H1 (cell line): ENCODE data around the gene IFT81. TPM values are rescaled to one million over a fixed set of nuclear protein-coding genes. Genes with fewer than 3 reads are reported as not detected.

Source experiments
- CTCF ChIA-PET: fragments of 300-600 bp; sonication (Branson Sonifier 250); formaldehyde crosslinking; loops from one replicate; lab custom pipeline; 2021; ENCODE audit not compliant: partially characterized antibody; lab: Charles Lee
- POLR2A ChIA-PET: fragments of 300-600 bp; sonication (Branson Sonifier 250); formaldehyde crosslinking; loops from one replicate; lab custom pipeline; 2021; ENCODE audit warnings: inconsistent platforms; ENCODE audit not compliant: partially characterized antibody; lab: Charles Lee
- DNase-seq, 2 experiments: peaks; one replicate each; pipeline versions ENCODE4 v3.0.0 to v3.0.0-alpha.2; 2010 to 2022; ENCODE audit warnings: low spot score in 2 of 2, low read depth in 1 of 2, mixed read lengths in 1 of 2
- FAIRE-seq: peaks from 2 replicates; lab custom pipeline; 2011; peaks lifted over from hg19 to GRCh38; lab: Jason Lieb, UNC
- H2AFZ ChIP-seq: 2 replicates; pipeline ENCODE4 v1.8.1; 2012; ENCODE audit warnings: low read length, inconsistent platforms
- H2AK5ac ChIP-seq: 2 replicates; pipeline ENCODE4 v1.6.1; 2013; ENCODE audit warnings: low read depth, low read length
- H2BK120ac ChIP-seq: replicated peaks from 2 replicates; pipeline ENCODE3; 2013; ENCODE audit warnings: low read depth, low read length, inconsistent platforms
- H2BK12ac ChIP-seq: 2 replicates; pipeline ENCODE4 v1.6.1; 2013; ENCODE audit warnings: low read depth, low read length
- H2BK15ac ChIP-seq: 2 replicates; pipeline ENCODE4 v1.6.1; 2013; ENCODE audit warnings: low read length
- H2BK20ac ChIP-seq: 2 replicates; pipeline ENCODE4 v1.6.1; 2013; ENCODE audit warnings: low read length
- H2BK5ac ChIP-seq: 2 replicates; pipeline ENCODE4 v1.6.1; 2013; ENCODE audit warnings: low read depth, low read length
- H3K14ac ChIP-seq: 2 replicates; pipeline ENCODE4 v1.6.1; 2013; ENCODE audit warnings: inconsistent platforms; ENCODE audit not compliant: insufficient read length
- H3K18ac ChIP-seq: 2 replicates; pipeline ENCODE4 v1.6.1; 2013; ENCODE audit warnings: low read length; ENCODE audit errors: extremely low read depth
- H3K23ac ChIP-seq: 2 replicates; pipeline ENCODE4 v1.6.1; 2013; ENCODE audit warnings: inconsistent platforms; ENCODE audit not compliant: insufficient read length
- H3K23me2 ChIP-seq: 2 replicates; pipeline ENCODE4 v1.6.1; 2013; ENCODE audit warnings: low read depth, low read length
- H3K27ac ChIP-seq: 2 replicates; pipeline ENCODE4 v1.6.1; 2011; ENCODE audit warnings: low read depth, low read length, inconsistent platforms
- H3K27me3 ChIP-seq, 4 experiments: replicated peaks in 1 of 4; 1 replicate in 1 of 4; 2 replicates in 3 of 4; pipeline versions ENCODE4 v1.6.1 to v1.8.1; 2011 to 2013; ENCODE audit warnings: low read length in 3 of 4, mild to moderate bottlenecking in 3 of 4, inconsistent platforms in 2 of 4, mixed read lengths in 2 of 4, moderate library complexity in 1 of 4; ENCODE audit not compliant: control insufficient read depth in 3 of 4, insufficient read depth in 3 of 4; ENCODE audit errors: extremely low read depth in 1 of 4
- H3K36me3 ChIP-seq, 4 experiments: 2 replicates each; pipeline versions ENCODE4 v1.6.1 to v1.8.1; 2011 to 2013; ENCODE audit warnings: mild to moderate bottlenecking in 4 of 4, low read length in 3 of 4, moderate library complexity in 2 of 4, control low read depth in 1 of 4, inconsistent platforms in 1 of 4; ENCODE audit not compliant: insufficient read depth in 4 of 4, control insufficient read depth in 2 of 4
- H3K4ac ChIP-seq: replicated peaks from 2 replicates; pipeline ENCODE3; 2013; ENCODE audit warnings: low read length, low read depth, mixed read lengths, inconsistent platforms; ENCODE audit not compliant: insufficient read length
- H3K4me1 ChIP-seq, 4 experiments: replicated peaks in 1 of 4; 1 replicate in 1 of 4; 2 replicates in 3 of 4; pipeline versions ENCODE4 v1.6.1 to v1.8.1; 2011 to 2013; ENCODE audit warnings: low read length in 3 of 4, inconsistent platforms in 2 of 4, mixed read lengths in 1 of 4; ENCODE audit not compliant: insufficient read depth in 4 of 4, control insufficient read depth in 3 of 4
- H3K4me2 ChIP-seq, 2 experiments: 2 replicates each; pipeline versions ENCODE4 v1.6.1 to v1.8.1; 2011 to 2013; ENCODE audit warnings: low read depth in 2 of 2, low read length in 2 of 2, control low read depth in 1 of 2, inconsistent platforms in 1 of 2, mild to moderate bottlenecking in 1 of 2; ENCODE audit not compliant: insufficient read depth in 1 of 2
- H3K4me3 ChIP-seq, 4 experiments: fragments of 200-600, 300-600 bp in 1 of 4; sonication (generic), shearing (Covaris generic), sonication (Bioruptor Twin) in 1 of 4; 2 replicates each; pipeline versions ENCODE4 v1.5.1 to v1.8.1; 2011 to 2016; ENCODE audit warnings: low read length in 4 of 4, low read depth in 3 of 4, control low read depth in 2 of 4, inconsistent platforms in 2 of 4, mild to moderate bottlenecking in 2 of 4, mixed read lengths in 1 of 4, moderate library complexity in 1 of 4; ENCODE audit not compliant: insufficient read depth in 2 of 4; ENCODE audit errors: extremely low read depth in 1 of 4
- H3K56ac ChIP-seq: replicated peaks from 2 replicates; pipeline ENCODE3; 2013; ENCODE audit warnings: low read depth, mild to moderate bottlenecking, mixed read lengths, low read length, inconsistent platforms; ENCODE audit not compliant: insufficient read length
- H3K79me1 ChIP-seq: 2 replicates; pipeline ENCODE4 v1.6.1; 2013; ENCODE audit warnings: low read depth, low read length, control low read depth
- H3K79me2 ChIP-seq, 2 experiments: 2 replicates each; pipeline versions ENCODE4 v1.6.1 to v1.8.1; 2012 to 2013; ENCODE audit warnings: low read length in 2 of 2, mild to moderate bottlenecking in 2 of 2, inconsistent platforms in 1 of 2; ENCODE audit not compliant: insufficient read depth in 2 of 2, control insufficient read depth in 1 of 2
- H3K9ac ChIP-seq, 4 experiments: replicated peaks in 1 of 4; 1 replicate in 1 of 4; 2 replicates in 3 of 4; pipeline versions ENCODE4 v1.6.1 to v1.8.1; 2011 to 2013; ENCODE audit warnings: low read depth in 3 of 4, low read length in 3 of 4, control low read depth in 2 of 4, mild to moderate bottlenecking in 2 of 4, moderate library complexity in 2 of 4, inconsistent platforms in 1 of 4; ENCODE audit errors: extremely low read depth in 1 of 4
- H3K9me3 ChIP-seq, 2 experiments: 2 replicates each; pipeline versions ENCODE4 v1.6.1 to v1.8.1; 2012 to 2013; ENCODE audit warnings: mild to moderate bottlenecking in 2 of 2, moderate library complexity in 2 of 2, control low read depth in 1 of 2, inconsistent platforms in 1 of 2, low read depth in 1 of 2, low read length in 1 of 2, mixed read lengths in 1 of 2; ENCODE audit not compliant: insufficient read depth in 2 of 2
- H4K20me1 ChIP-seq, 2 experiments: replicated peaks in 1 of 2; 2 replicates each; pipeline versions ENCODE3 to v1.8.1; 2011 to 2013; ENCODE audit warnings: inconsistent platforms in 2 of 2, low read length in 2 of 2, mild to moderate bottlenecking in 1 of 2; ENCODE audit not compliant: insufficient read depth in 2 of 2, control insufficient read depth in 1 of 2
- H4K5ac ChIP-seq: 2 replicates; pipeline ENCODE4 v1.6.1; 2013; ENCODE audit warnings: low read length, low read depth, mixed read lengths, inconsistent platforms; ENCODE audit not compliant: insufficient read length
- H4K8ac ChIP-seq: 2 replicates; pipeline ENCODE4 v1.8.0; 2013; ENCODE audit warnings: mild to moderate bottlenecking, moderate library complexity, low read length, inconsistent platforms; ENCODE audit not compliant: insufficient read depth; ENCODE audit errors: extremely low read depth
- H4K91ac ChIP-seq: replicated peaks from 2 replicates; pipeline ENCODE3; 2013; ENCODE audit warnings: low read length, mixed read lengths, inconsistent platforms; ENCODE audit not compliant: insufficient read length
- CHD1 ChIP-seq: IDR thresholded peaks from 2 replicates; pipeline ENCODE4 v1.6.1; 2012; ENCODE audit warnings: low read depth, low read length, improper control_type of control experiment
- CTCF ChIP-seq, 3 experiments: IDR thresholded peaks; 1 replicate in 2 of 3; 2 replicates in 1 of 3; pipeline versions ENCODE4 v1.5.1 to v1.6.1; 2011; ENCODE audit warnings: low read length in 3 of 3, mild to moderate bottlenecking in 3 of 3, inconsistent platforms in 2 of 3, low read depth in 1 of 3, moderate library complexity in 1 of 3; ENCODE audit not compliant: insufficient read depth in 1 of 3; ENCODE audit errors: control extremely low read depth in 1 of 3
- HDAC2 ChIP-seq, 2 experiments: fragments of 300-600 bp in 1 of 2; sonication (generic) in 1 of 2; IDR thresholded peaks; 2 replicates each; pipeline ENCODE4 v1.6.1; 2011 to 2012; ENCODE audit warnings: low read depth in 2 of 2, low read length in 2 of 2, mild to moderate bottlenecking in 2 of 2, moderate library complexity in 2 of 2, borderline replicate concordance in 1 of 2, inconsistent platforms in 1 of 2
- JUN ChIP-seq: IDR thresholded peaks from 2 replicates; pipeline ENCODE4 v1.6.1; 2011; ENCODE audit warnings: low read depth, mild to moderate bottlenecking, improper control_type of control experiment, low read length
- PHF8 ChIP-seq: fragments of 200-600 bp; sonication (generic); conservative IDR thresholded peaks from 2 replicates; pipeline ENCODE4 v1.7.1; 2012; ENCODE audit warnings: low read depth, mild to moderate bottlenecking, inconsistent platforms, low read length, moderate library complexity
- SIX5 ChIP-seq: IDR thresholded peaks from 2 replicates; pipeline ENCODE4 v1.6.1; 2011; ENCODE audit warnings: mild to moderate bottlenecking, low read depth, low read length
- SP4 ChIP-seq: IDR thresholded peaks from 2 replicates; pipeline ENCODE4 v1.6.1; 2012; ENCODE audit warnings: low read length, inconsistent platforms
- SUZ12 ChIP-seq: fragments of 200-600 bp; sonication (generic); IDR thresholded peaks from 2 replicates; pipeline ENCODE4 v1.6.1; 2012; ENCODE audit warnings: mild to moderate bottlenecking, inconsistent platforms, low read length, moderate library complexity, mixed read lengths
- TBP ChIP-seq: IDR thresholded peaks from 2 replicates; pipeline ENCODE4 v1.6.1; 2011; ENCODE audit warnings: low read depth, low read length, improper control_type of control experiment
- TCF12 ChIP-seq: IDR thresholded peaks from 2 replicates; pipeline ENCODE4 v1.6.1; 2011; ENCODE audit warnings: low read depth, mild to moderate bottlenecking, low read length
- TEAD4 ChIP-seq: IDR thresholded peaks from 2 replicates; pipeline ENCODE4 v1.6.1; 2012; ENCODE audit warnings: low read depth, low read length, inconsistent platforms, mixed read lengths
- WGBS, 2 experiments: shearing (Covaris generic) in 1 of 2; methylation state at CpG; one replicate each; pipeline versions ENCODE4 v1.1.6 to v1.1.7; 2013 to 2015; ENCODE audit warnings: low lambda C conversion rate in 2 of 2, mixed read lengths in 2 of 2, inconsistent platforms in 1 of 2, low coverage in 1 of 2, missing lambda C conversion rate in 1 of 2; ENCODE audit not compliant: insufficient replicate concordance in 2 of 2, insufficient coverage in 1 of 2, insufficient read length in 1 of 2; ENCODE audit errors: extremely low coverage in 1 of 2, missing lambda C conversion rate in 1 of 2; 5-methylcytosine and 5-hydroxymethylcytosine counted together
- polyA plus RNA-seq, 7 experiments: library from polyadenylated mRNA; depleted of rRNA in 3 of 7; stranded (reverse) in 5 of 7; unstranded in 2 of 7; fragments of >200 nt in 5 of 7; fragments of 200-250 nt in 2 of 7; gene quantifications; 1 replicate in 5 of 7; 2 replicates in 1 of 7; 4 replicates in 1 of 7; pipeline versions ENCODE4 v1.2.1 to v1.2.3, GENCODE V29; 2011 to 2013; ENCODE audit warnings: missing spikeins in 2 of 7, mixed read lengths in 2 of 7
- total RNA-seq: library from RNA; stranded (reverse); fragmentation: NEBNext Ultra II Directional; extraction: Animal tissue kit (Norgen Biotek cat#: 25700); gene quantifications from 2 replicates; pipeline ENCODE4 v1.2.1, GENCODE V29; 2021

The IFT81 gene
- total and polyA plus RNA-seq, 2 of the 8 experiments (the other 6 are each of a cell fraction or from before 2014, with no cell fraction given), result 4.1 to 14.5 TPM

- Histone ChIP-seq H3K4me2 (no peak overlapping the region), H2AK5ac (no peak overlapping the region), H3K9ac (no peak overlapping the region), H2BK5ac (no peak overlapping the region), H4K5ac (no peak overlapping the region), H3K79me2 (no peaks in the 10 kb centered on the region), H3K36me3 (no peaks in the 10 kb centered on the region), H3K27ac (no peak overlapping the region), H3K4ac (no peak overlapping the region), H4K91ac (no peak overlapping the region), H3K27me3 (no peaks in the 10 kb centered on the region), H3K56ac (no peak overlapping the region), H3K79me1 (no peaks in the 10 kb centered on the region), H2BK15ac (no peak overlapping the region), H3K9me3 (no peaks in the 10 kb centered on the region), H2BK12ac (no peak overlapping the region), H3K23me2 (no peaks in the 10 kb centered on the region), H4K20me1 (no peaks in the 10 kb centered on the region), H2BK20ac (no peak overlapping the region), H4K8ac (no peak overlapping the region), H3K14ac (no peak overlapping the region), H3K18ac (no peak overlapping the region), H3K4me1 (no peaks in the 10 kb centered on the region), H3K23ac (no peak overlapping the region), H3K4me3 (no peak overlapping the region), H2BK120ac (no peak overlapping the region), H2AFZ (no peak overlapping the region)
- WGBS, 2 experiments, result 97% methylated on average over 1 of the region's 1 CpG; no CpG with 5 or more reads in 1 of the 2 experiments
- DNase-seq (no peak), FAIRE-seq (no peak)
- ChIA-PET POLR2A (no interaction called here), CTCF (interaction anchor here (0.6 kb wide), 1 partner anchor 14 kb away, joined by 3 read pairs; no protein-coding TSS in a partner anchor)
- TF ChIP-seq JUN, result no peak
- TF ChIP-seq CTCF (IDR thresholded peaks at IDR 0.05; ENCODE audit: control extremely low read depth in 1 of 3, insufficient read depth in 1 of 3, low read depth in 1 of 3, low read length in 3 of 3), result no peak
- no peak for TF ChIP-seq SIX5
- no peak for TF ChIP-seq TBP
- TF ChIP-seq HDAC2 (IDR thresholded peaks at IDR 0.05; ENCODE audit: borderline replicate concordance in 1 of 2, low read depth in 2 of 2, low read length in 2 of 2), result no peak
- no peak for TF ChIP-seq SP4
- no peak for TF ChIP-seq PHF8
- no peak for TF ChIP-seq CHD1
- TF ChIP-seq TCF12, result no peak
- no peak for TF ChIP-seq SUZ12
- TF ChIP-seq TEAD4, result no peak
Measured at GRCh38 chr12:110230655-110231054, 106.5 kb downstream of the IFT81 start.
